Purkinje cell (primary cell): Measurements from ENCODE around the gene ZP3. TPM values are rescaled to one million over a fixed set of nuclear protein-coding genes. Genes with fewer than 3 reads are reported as not detected.

Source experiments
- polyA plus RNA-seq: library from polyadenylated mRNA; unstranded; fragments of >200 nt; fragmentation: Nextera tagmentation; gene quantifications from 2 replicates; pipeline ENCODE4 v1.2.1, GENCODE V29; 2014

ZP3 gene
- not detected in 2 replicates for polyA plus RNA-seq

GRCh38 chr7:76424413-76425111 lies at the start of gene ZP3:
ZP3 (plus strand) TSS chr7:76424950; CDS start chr7:76424965, 15 bp downstream.

GRCh38 chr7:76409537-76409936 lies 15.2 kb upstream of the ZP3 start, which contains the start of gene SSC4D:
SSC4D (minus strand) TSS chr7:76409697; CDS start chr7:76404439, 5,258 bp downstream.

GRCh38 chr7:76461464-76462101 lies 36.8 kb downstream of the ZP3 start, which contains the start of gene DTX2:
DTX2 (plus strand) TSS chr7:76461709; CDS start chr7:76480510, 18,801 bp downstream.

Other genes starting within 250 kb of the ZP3 start
- 4.1 and 7.0 TPM in 2 replicates for gene SRRM3, start 223.1 kb upstream of the ZP3 start, polyA plus RNA-seq
- gene HSPB1, start 122.3 kb upstream of the ZP3 start, polyA plus RNA-seq = 120 and 300 TPM in 2 replicates
- gene YWHAG, start 66.0 kb upstream of the ZP3 start, polyA plus RNA-seq = 196 and 223 TPM in 2 replicates
- 0.32 and 0.40 TPM in 2 replicates for gene SSC4D, start 15.3 kb upstream of the ZP3 start, polyA plus RNA-seq
- 0.49 TPM in 1 of 2 replicates, not detected in the other for gene DTX2, start 36.8 kb downstream of the ZP3 start, polyA plus RNA-seq
- gene UPK3B, start 85.6 kb downstream of the ZP3 start, polyA plus RNA-seq = not detected in 2 replicates
- 0.38 and 0.51 TPM in 2 replicates for gene SPDYE16, start 118.3 kb downstream of the ZP3 start, polyA plus RNA-seq
- 4.7 and 5.1 TPM in 2 replicates for gene POMZP3, start 202.3 kb downstream of the ZP3 start, polyA plus RNA-seq